HepG2 (cell line): ENCODE results near the gene ZDHHC24. TPM values are rescaled to one million over a fixed set of nuclear protein-coding genes. Genes with fewer than 3 reads are reported as not detected.

Experiments
- ATF1 ChIP-seq: IDR thresholded peaks from 2 replicates; pipeline ENCODE4 v1.6.1; 2016; ENCODE audit warnings: mild to moderate bottlenecking, control low read depth
- CBX5 ChIP-seq: sonication (generic); formaldehyde crosslinking; IDR thresholded peaks from 2 replicates; pipeline ENCODE4 v1.4.0; 2020; ENCODE audit warnings: missing genetic modification reagents, borderline replicate concordance
- ETS1 ChIP-seq: sonication (generic); formaldehyde crosslinking; IDR thresholded peaks from 2 replicates; pipeline ENCODE4 v1.4.0; 2020; ENCODE audit warnings: missing genetic modification reagents
- IRF1 ChIP-seq: sonication (generic); formaldehyde crosslinking; IDR thresholded peaks from 2 replicates; pipeline ENCODE4 v1.4.0; 2020; ENCODE audit warnings: low read depth, mild to moderate bottlenecking, missing genetic modification reagents
- JUNB ChIP-seq: sonication (generic); formaldehyde crosslinking; IDR thresholded peaks from 2 replicates; pipeline ENCODE4 v1.8.0; 2022; ENCODE audit warnings: missing genetic modification reagents, mild to moderate bottlenecking, borderline replicate concordance
- MXD3 ChIP-seq: IDR thresholded peaks from 2 replicates; pipeline ENCODE4 v1.6.1; 2016; ENCODE audit warnings: mild to moderate bottlenecking, missing biosample characterization, missing genetic modification reagents
- NR0B2 ChIP-seq: sonication (generic); formaldehyde crosslinking; IDR thresholded peaks from 2 replicates; pipeline ENCODE4 v1.4.0; 2020; ENCODE audit warnings: mild to moderate bottlenecking, missing genetic modification reagents
- PAX8 ChIP-seq: sonication (generic); formaldehyde crosslinking; IDR thresholded peaks from 2 replicates; pipeline ENCODE4 v1.8.0; 2022; ENCODE audit warnings: mild to moderate bottlenecking, missing genetic modification reagents, borderline replicate concordance
- SALL2 ChIP-seq: sonication (generic); formaldehyde crosslinking; IDR thresholded peaks from 2 replicates; pipeline ENCODE4 v1.8.1; 2023; ENCODE audit warnings: mild to moderate bottlenecking, missing genetic modification reagents, inconsistent platforms
- SMARCC2 ChIP-seq: fragments of 450-650 bp; IDR thresholded peaks from 2 replicates; pipeline ENCODE4 v1.6.1; 2017; ENCODE audit warnings: antibody characterized with exemption, mild to moderate bottlenecking
- SP4 ChIP-seq: sonication (generic); formaldehyde crosslinking; IDR thresholded peaks from 2 replicates; pipeline ENCODE4 v1.8.1; 2023; ENCODE audit warnings: mild to moderate bottlenecking, missing genetic modification reagents
- TCF7 ChIP-seq: sonication (generic); IDR thresholded peaks from 2 replicates; pipeline ENCODE4 v1.6.1; 2016; ENCODE audit warnings: antibody characterized with exemption, low read depth
- TFAP4 ChIP-seq: sonication (generic); IDR thresholded peaks from 2 replicates; pipeline ENCODE4 v1.6.1; 2016; ENCODE audit warnings: low read depth, borderline replicate concordance
- TOE1 ChIP-seq: sonication (generic); formaldehyde crosslinking; IDR thresholded peaks from 2 replicates; pipeline ENCODE4 v1.4.0; 2020; ENCODE audit warnings: mild to moderate bottlenecking, missing genetic modification reagents
- TP53 ChIP-seq: sonication (generic); formaldehyde crosslinking; conservative IDR thresholded peaks from 2 replicates; pipeline ENCODE4 v1.4.0; 2020; ENCODE audit warnings: missing genetic modification reagents
- ZBTB14 ChIP-seq: sonication (generic); formaldehyde crosslinking; IDR thresholded peaks from 2 replicates; pipeline ENCODE4 v1.4.0; 2020; ENCODE audit warnings: missing genetic modification reagents
- ZBTB42 ChIP-seq: sonication (generic); formaldehyde crosslinking; IDR thresholded peaks from 2 replicates; pipeline ENCODE4 v1.5.0; 2020; ENCODE audit warnings: mild to moderate bottlenecking, missing genetic modification reagents
- ZNF232 ChIP-seq: sonication (generic); formaldehyde crosslinking; IDR thresholded peaks from 2 replicates; pipeline ENCODE4 v1.4.0; 2020; ENCODE audit warnings: missing genetic modification reagents, borderline replicate concordance
- ZNF414 ChIP-seq: sonication (generic); formaldehyde crosslinking; IDR thresholded peaks from 2 replicates; pipeline ENCODE4 v1.5.0; 2020; ENCODE audit warnings: missing genetic modification reagents
- ZNF484 ChIP-seq: sonication (generic); formaldehyde crosslinking; IDR thresholded peaks from 2 replicates; pipeline ENCODE4 v1.5.1; 2020; ENCODE audit warnings: mild to moderate bottlenecking, low read depth, missing genetic modification reagents, borderline replicate concordance
- ZNF496 ChIP-seq: sonication (generic); formaldehyde crosslinking; IDR thresholded peaks from 2 replicates; pipeline ENCODE4 v1.8.1; 2023; ENCODE audit warnings: mild to moderate bottlenecking, moderate library complexity, missing genetic modification reagents; ENCODE audit not compliant: insufficient replicate concordance
- ZNF605 ChIP-seq: sonication (generic); formaldehyde crosslinking; IDR thresholded peaks from 2 replicates; pipeline ENCODE4 v1.8.0; 2022; ENCODE audit warnings: mild to moderate bottlenecking, missing genetic modification reagents
- ZNF7 ChIP-seq: IDR thresholded peaks from 2 replicates; pipeline ENCODE4 v1.6.1; 2016; ENCODE audit warnings: missing biosample characterization, missing genetic modification reagents
- polyA plus RNA-seq, 8 experiments: library from polyadenylated mRNA; depleted of rRNA in 3 of 8; stranded (reverse) in 7 of 8; unstranded in 1 of 8; fragments of >200 nt; fragmentation: Illumina TruSeq in 4 of 8; extraction: Trizol in 4 of 8; gene quantifications; 2 replicates each; pipeline versions ENCODE4 v1.2.1 to v1.2.3, GENCODE V29; 2011 to 2016; ENCODE audit warnings: low read depth in 4 of 8, missing spikeins in 1 of 8, mixed read lengths in 1 of 8; ENCODE audit not compliant: insufficient read depth in 1 of 8
- total RNA-seq, 5 experiments: library from RNA; depleted of rRNA; stranded (reverse); fragments of >200 nt; fragmentation: Illumina TruSeq; extraction: Trizol; gene quantifications; 2 replicates each; pipeline ENCODE4 v1.2.3, GENCODE V29; 2016; ENCODE audit warnings: low read depth in 1 of 5

Gene ZDHHC24
- total and polyA plus RNA-seq, 2 of the 13 experiments (the other 11 are each of a cell fraction or from before 2014, with no cell fraction given) = 4.3 TPM

- peak; percentile 55; the same call in 1 of the 2 replicates for TF ChIP-seq MXD3 (CRISPR knock-in tag)
- TF ChIP-seq ZNF605 = peak; percentile 92
- peak; percentile 45; the same call in 1 of the 2 replicates for TF ChIP-seq ZNF414 (CRISPR knock-in tag)
- no peak for TF ChIP-seq ZNF484 (CRISPR knock-in tag)
- TF ChIP-seq SP4 (CRISPR knock-in tag) = no peak; the same call in 1 of the 2 replicates
- no peak for TF ChIP-seq ETS1 (CRISPR knock-in tag)
- TF ChIP-seq CBX5 (CRISPR knock-in tag) = peak; percentile 41; the same call in 1 of the 2 replicates
- TF ChIP-seq PAX8 (CRISPR knock-in tag) = no peak
- TF ChIP-seq ZNF232 (CRISPR knock-in tag) = 0 out of 2 replicates have a peak, but pooled peaks have one; percentile 63
- peak; percentile 85 for TF ChIP-seq TOE1 (CRISPR knock-in tag)
- TF ChIP-seq SALL2 = peak; percentile 50; the same call in 1 of the 2 replicates
- peak; percentile 64 for TF ChIP-seq ZBTB14 (CRISPR knock-in tag)
- no peak for TF ChIP-seq IRF1
- peak; percentile 64; the same call in 1 of the 2 replicates for TF ChIP-seq TP53
- peak; percentile 85; the same call in 1 of the 2 replicates for TF ChIP-seq TFAP4
- TF ChIP-seq SMARCC2 = 0 out of 2 replicates have a peak, but pooled peaks have one; percentile 38
- TF ChIP-seq ZNF496 (CRISPR knock-in tag) = no peak
- TF ChIP-seq TCF7 = no peak
- TF ChIP-seq ZNF7 (CRISPR knock-in tag) = no peak
- TF ChIP-seq NR0B2 (CRISPR knock-in tag) = peak; percentile 45; the same call in 1 of the 2 replicates
- 0 out of 2 replicates have a peak, but pooled peaks have one; percentile 23 for TF ChIP-seq ZBTB42 (CRISPR knock-in tag)
- TF ChIP-seq ATF1 (CRISPR knock-in tag) = no peak
- no peak for TF ChIP-seq JUNB (CRISPR knock-in tag)
These were observed 46.8 kb upstream of the ZDHHC24 start, which contains the start of the genes CCDC87 and CCS (continued) for GRCh38 chr11:66592457-66593302.
